HepG2 (cell line): ENCODE measurements around the gene CAMTA2. TPM values are rescaled to one million over a fixed set of nuclear protein-coding genes. Genes with fewer than 3 reads are reported as not detected.

ENCODE experiments used
- DNMT3B ChIP-seq: conservative IDR thresholded peaks from 2 replicates; pipeline ENCODE4 v1.6.1; 2016; ENCODE audit warnings: missing biosample characterization, control low read depth
- FOXP1 ChIP-seq, 2 experiments: fragments of 450-650 bp in 1 of 2; IDR thresholded peaks; 2 replicates each; pipeline ENCODE4 v1.6.1; 2017 to 2018; ENCODE audit warnings: antibody characterized with exemption in 1 of 2
- MLLT10 ChIP-seq: sonication (generic); formaldehyde crosslinking; IDR thresholded peaks from 2 replicates; pipeline ENCODE4 v1.4.0; 2020; ENCODE audit warnings: missing genetic modification reagents
- MYC ChIP-seq: sonication (generic); formaldehyde crosslinking; IDR thresholded peaks from 2 replicates; pipeline ENCODE4 v1.9.0; 2021; ENCODE audit warnings: missing genetic modification reagents, borderline replicate concordance
- NFIB ChIP-seq: sonication (generic); formaldehyde crosslinking; IDR thresholded peaks from 2 replicates; pipeline ENCODE4 v1.9.0; 2021; ENCODE audit warnings: missing genetic modification reagents, mild to moderate bottlenecking, borderline replicate concordance
- PHB2 ChIP-seq: fragments of 450-650 bp; IDR thresholded peaks from 2 replicates; pipeline ENCODE4 v1.6.1; 2018; ENCODE audit not compliant: partially characterized antibody
- RFX3 ChIP-seq: IDR thresholded peaks from 2 replicates; pipeline ENCODE4 v1.6.1; 2016; ENCODE audit warnings: missing biosample characterization, missing genetic modification reagents
- SNAPC2 ChIP-seq: sonication (generic); formaldehyde crosslinking; IDR thresholded peaks from 2 replicates; pipeline ENCODE4 v1.8.1; 2022; ENCODE audit warnings: mild to moderate bottlenecking, missing genetic modification reagents
- ZFP36L1 ChIP-seq: sonication (generic); formaldehyde crosslinking; IDR thresholded peaks from 2 replicates; pipeline ENCODE4 v1.8.0; 2022; ENCODE audit warnings: mild to moderate bottlenecking, missing genetic modification reagents, moderate library complexity
- ZNF224 ChIP-seq: sonication (generic); formaldehyde crosslinking; IDR thresholded peaks from 2 replicates; pipeline ENCODE4 v1.5.0; 2020; ENCODE audit warnings: mild to moderate bottlenecking, missing genetic modification reagents
- ZNF253 ChIP-seq: sonication (generic); formaldehyde crosslinking; IDR thresholded peaks from 2 replicates; pipeline ENCODE4 v1.8.0; 2022; ENCODE audit warnings: mild to moderate bottlenecking, missing genetic modification reagents, borderline replicate concordance
- ZNF354B ChIP-seq: sonication (generic); formaldehyde crosslinking; IDR thresholded peaks from 2 replicates; pipeline ENCODE4 v1.8.0; 2022; ENCODE audit warnings: mild to moderate bottlenecking, missing genetic modification reagents
- ZNF788 ChIP-seq: sonication (generic); formaldehyde crosslinking; IDR thresholded peaks from 2 replicates; pipeline ENCODE4 v1.5.0; 2020; ENCODE audit warnings: mild to moderate bottlenecking, missing genetic modification reagents, borderline replicate concordance
- polyA plus RNA-seq, 8 experiments: library from polyadenylated mRNA; depleted of rRNA in 3 of 8; stranded (reverse) in 7 of 8; unstranded in 1 of 8; fragments of >200 nt; fragmentation: Illumina TruSeq in 4 of 8; extraction: Trizol in 4 of 8; gene quantifications; 2 replicates each; pipeline versions ENCODE4 v1.2.1 to v1.2.3, GENCODE V29; 2011 to 2016; ENCODE audit warnings: low read depth in 4 of 8, missing spikeins in 1 of 8, mixed read lengths in 1 of 8; ENCODE audit not compliant: insufficient read depth in 1 of 8
- total RNA-seq, 5 experiments: library from RNA; depleted of rRNA; stranded (reverse); fragments of >200 nt; fragmentation: Illumina TruSeq; extraction: Trizol; gene quantifications; 2 replicates each; pipeline ENCODE4 v1.2.3, GENCODE V29; 2016; ENCODE audit warnings: low read depth in 1 of 5
- TF ChIP-seq, protein P1 (sequence below): sonication (generic); formaldehyde crosslinking; IDR thresholded peaks from 2 replicates; pipeline ENCODE4 v1.4.0; 2020; ENCODE audit warnings: missing genetic modification reagents
- TF ChIP-seq, protein P2 (sequence below): sonication (generic); formaldehyde crosslinking; IDR thresholded peaks from 2 replicates; pipeline ENCODE4 v1.5.1; 2020; ENCODE audit warnings: mild to moderate bottlenecking, missing genetic modification reagents, borderline replicate concordance
- TF ChIP-seq, protein P3 (sequence below): sonication (generic); formaldehyde crosslinking; IDR thresholded peaks from 2 replicates; pipeline ENCODE4 v1.5.1; 2020; ENCODE audit warnings: mild to moderate bottlenecking, missing genetic modification reagents, moderate library complexity
- TF ChIP-seq, protein P4 (sequence below): IDR thresholded peaks from 2 replicates; pipeline ENCODE4 v1.6.1; 2016; ENCODE audit warnings: mild to moderate bottlenecking
- TF ChIP-seq, protein P5 (sequence below): sonication (generic); formaldehyde crosslinking; IDR thresholded peaks from 2 replicates; pipeline ENCODE4 v1.8.0; 2022; ENCODE audit warnings: mild to moderate bottlenecking, missing genetic modification reagents

The CAMTA2 gene
- total and polyA plus RNA-seq, 2 of the 13 experiments (the other 11 are each of a cell fraction or from before 2014, with no cell fraction given) = 4.1 to 7.1 TPM

DNA sequence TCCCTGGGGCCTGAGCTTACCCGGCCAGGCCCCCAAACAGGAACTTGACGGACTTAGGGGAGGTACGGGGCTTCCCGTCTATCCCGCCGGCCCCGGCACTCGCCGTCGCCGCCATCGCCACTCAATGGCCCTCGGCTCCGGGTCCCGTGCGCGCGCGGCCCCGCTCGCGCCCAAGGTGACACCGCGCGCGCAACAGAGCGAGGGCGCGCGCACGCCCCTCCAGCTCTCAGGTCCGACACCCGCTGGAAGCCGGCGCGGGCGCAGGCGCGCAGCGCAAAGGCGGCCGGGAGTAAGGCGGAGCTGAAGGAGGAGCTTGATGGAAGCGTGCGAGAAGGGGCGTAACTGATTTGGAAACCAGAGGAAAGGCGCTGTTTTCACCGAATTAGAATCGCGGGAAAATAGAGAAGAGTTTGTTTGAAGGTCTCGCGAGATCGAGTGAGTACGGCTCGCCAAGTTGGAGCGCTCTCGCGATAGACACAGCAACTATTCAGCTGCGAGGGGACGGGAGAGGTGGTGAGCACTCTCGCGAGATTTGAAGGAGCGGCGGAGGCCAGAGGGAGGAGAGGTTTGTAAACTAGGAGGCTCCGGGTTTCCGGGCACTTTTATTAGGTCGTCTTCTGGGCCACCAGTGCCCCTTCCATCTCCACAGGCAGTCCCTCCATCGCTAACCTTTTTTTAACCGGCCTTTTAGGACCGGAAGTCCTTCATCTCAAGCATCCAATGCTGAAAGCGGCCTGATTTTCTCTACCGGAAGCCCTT, 47.5 kb downstream of the CAMTA2 start, which contains the start of the genes RNF167 and SLC25A11 (continued):
- TF ChIP-seq, protein P1, sequence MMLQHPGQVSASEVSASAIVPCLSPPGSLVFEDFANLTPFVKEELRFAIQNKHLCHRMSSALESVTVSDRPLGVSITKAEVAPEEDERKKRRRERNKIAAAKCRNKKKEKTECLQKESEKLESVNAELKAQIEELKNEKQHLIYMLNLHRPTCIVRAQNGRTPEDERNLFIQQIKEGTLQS (CRISPR knock-in tag) = no peak
- TF ChIP-seq, protein P2, sequence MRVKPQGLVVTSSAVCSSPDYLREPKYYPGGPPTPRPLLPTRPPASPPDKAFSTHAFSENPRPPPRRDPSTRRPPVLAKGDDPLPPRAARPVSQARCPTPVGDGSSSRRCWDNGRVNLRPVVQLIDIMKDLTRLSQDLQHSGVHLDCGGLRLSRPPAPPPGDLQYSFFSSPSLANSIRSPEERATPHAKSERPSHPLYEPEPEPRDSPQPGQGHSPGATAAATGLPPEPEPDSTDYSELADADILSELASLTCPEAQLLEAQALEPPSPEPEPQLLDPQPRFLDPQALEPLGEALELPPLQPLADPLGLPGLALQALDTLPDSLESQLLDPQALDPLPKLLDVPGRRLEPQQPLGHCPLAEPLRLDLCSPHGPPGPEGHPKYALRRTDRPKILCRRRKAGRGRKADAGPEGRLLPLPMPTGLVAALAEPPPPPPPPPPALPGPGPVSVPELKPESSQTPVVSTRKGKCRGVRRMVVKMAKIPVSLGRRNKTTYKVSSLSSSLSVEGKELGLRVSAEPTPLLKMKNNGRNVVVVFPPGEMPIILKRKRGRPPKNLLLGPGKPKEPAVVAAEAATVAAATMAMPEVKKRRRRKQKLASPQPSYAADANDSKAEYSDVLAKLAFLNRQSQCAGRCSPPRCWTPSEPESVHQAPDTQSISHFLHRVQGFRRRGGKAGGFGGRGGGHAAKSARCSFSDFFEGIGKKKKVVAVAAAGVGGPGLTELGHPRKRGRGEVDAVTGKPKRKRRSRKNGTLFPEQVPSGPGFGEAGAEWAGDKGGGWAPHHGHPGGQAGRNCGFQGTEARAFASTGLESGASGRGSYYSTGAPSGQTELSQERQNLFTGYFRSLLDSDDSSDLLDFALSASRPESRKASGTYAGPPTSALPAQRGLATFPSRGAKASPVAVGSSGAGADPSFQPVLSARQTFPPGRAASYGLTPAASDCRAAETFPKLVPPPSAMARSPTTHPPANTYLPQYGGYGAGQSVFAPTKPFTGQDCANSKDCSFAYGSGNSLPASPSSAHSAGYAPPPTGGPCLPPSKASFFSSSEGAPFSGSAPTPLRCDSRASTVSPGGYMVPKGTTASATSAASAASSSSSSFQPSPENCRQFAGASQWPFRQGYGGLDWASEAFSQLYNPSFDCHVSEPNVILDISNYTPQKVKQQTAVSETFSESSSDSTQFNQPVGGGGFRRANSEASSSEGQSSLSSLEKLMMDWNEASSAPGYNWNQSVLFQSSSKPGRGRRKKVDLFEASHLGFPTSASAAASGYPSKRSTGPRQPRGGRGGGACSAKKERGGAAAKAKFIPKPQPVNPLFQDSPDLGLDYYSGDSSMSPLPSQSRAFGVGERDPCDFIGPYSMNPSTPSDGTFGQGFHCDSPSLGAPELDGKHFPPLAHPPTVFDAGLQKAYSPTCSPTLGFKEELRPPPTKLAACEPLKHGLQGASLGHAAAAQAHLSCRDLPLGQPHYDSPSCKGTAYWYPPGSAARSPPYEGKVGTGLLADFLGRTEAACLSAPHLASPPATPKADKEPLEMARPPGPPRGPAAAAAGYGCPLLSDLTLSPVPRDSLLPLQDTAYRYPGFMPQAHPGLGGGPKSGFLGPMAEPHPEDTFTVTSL (CRISPR knock-in tag) = no peak
- TF ChIP-seq, protein P3, sequence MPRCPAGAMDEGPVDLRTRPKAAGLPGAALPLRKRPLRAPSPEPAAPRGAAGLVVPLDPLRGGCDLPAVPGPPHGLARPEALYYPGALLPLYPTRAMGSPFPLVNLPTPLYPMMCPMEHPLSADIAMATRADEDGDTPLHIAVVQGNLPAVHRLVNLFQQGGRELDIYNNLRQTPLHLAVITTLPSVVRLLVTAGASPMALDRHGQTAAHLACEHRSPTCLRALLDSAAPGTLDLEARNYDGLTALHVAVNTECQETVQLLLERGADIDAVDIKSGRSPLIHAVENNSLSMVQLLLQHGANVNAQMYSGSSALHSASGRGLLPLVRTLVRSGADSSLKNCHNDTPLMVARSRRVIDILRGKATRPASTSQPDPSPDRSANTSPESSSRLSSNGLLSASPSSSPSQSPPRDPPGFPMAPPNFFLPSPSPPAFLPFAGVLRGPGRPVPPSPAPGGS (CRISPR knock-in tag) = no peak; the same call in 1 of the 2 replicates
- TF ChIP-seq MYC (peak; percentile 68), PHB2 (no peak), MLLT10 (no peak), ZNF354B (CRISPR knock-in tag) (no peak), ZNF224 (CRISPR knock-in tag) (no peak), ZNF788 (CRISPR knock-in tag) (no peak; the same call in 1 of the 2 replicates), ZNF253 (CRISPR knock-in tag) (no peak), DNMT3B (no peak), SNAPC2 (no peak), ZFP36L1 (CRISPR knock-in tag) (no peak), FOXP1 (IDR thresholded peaks at IDR 0.05) (no peak), FOXP1 (CRISPR knock-in tag; IDR thresholded peaks at IDR 0.05) (no peak; the same call in 1 of the 2 replicates), NFIB (CRISPR knock-in tag) (no peak), RFX3 (CRISPR knock-in tag) (no peak)
- TF ChIP-seq, protein P4, sequence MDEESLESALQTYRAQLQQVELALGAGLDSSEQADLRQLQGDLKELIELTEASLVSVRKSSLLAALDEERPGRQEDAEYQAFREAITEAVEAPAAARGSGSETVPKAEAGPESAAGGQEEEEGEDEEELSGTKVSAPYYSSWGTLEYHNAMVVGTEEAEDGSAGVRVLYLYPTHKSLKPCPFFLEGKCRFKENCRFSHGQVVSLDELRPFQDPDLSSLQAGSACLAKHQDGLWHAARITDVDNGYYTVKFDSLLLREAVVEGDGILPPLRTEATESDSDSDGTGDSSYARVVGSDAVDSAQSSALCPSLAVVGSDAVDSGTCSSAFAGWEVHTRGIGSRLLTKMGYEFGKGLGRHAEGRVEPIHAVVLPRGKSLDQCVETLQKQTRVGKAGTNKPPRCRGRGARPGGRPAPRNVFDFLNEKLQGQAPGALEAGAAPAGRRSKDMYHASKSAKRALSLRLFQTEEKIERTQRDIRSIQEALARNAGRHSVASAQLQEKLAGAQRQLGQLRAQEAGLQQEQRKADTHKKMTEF (CRISPR knock-in tag) = 0 out of 2 replicates have a peak, but pooled peaks have one; percentile 26
- TF ChIP-seq, protein P5, sequence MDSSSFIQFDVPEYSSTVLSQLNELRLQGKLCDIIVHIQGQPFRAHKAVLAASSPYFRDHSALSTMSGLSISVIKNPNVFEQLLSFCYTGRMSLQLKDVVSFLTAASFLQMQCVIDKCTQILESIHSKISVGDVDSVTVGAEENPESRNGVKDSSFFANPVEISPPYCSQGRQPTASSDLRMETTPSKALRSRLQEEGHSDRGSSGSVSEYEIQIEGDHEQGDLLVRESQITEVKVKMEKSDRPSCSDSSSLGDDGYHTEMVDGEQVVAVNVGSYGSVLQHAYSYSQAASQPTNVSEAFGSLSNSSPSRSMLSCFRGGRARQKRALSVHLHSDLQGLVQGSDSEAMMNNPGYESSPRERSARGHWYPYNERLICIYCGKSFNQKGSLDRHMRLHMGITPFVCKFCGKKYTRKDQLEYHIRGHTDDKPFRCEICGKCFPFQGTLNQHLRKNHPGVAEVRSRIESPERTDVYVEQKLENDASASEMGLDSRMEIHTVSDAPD (CRISPR knock-in tag) = no peak
